ENCODE measurements around the gene BAZ2B. TPM values are rescaled to one million over a fixed set of nuclear protein-coding genes. Genes with fewer than 3 reads are reported as not detected.

The BAZ2B gene
- total RNA-seq, 2 donors from 2014 or later, result 53.1 to 64.1 TPM

DNA sequence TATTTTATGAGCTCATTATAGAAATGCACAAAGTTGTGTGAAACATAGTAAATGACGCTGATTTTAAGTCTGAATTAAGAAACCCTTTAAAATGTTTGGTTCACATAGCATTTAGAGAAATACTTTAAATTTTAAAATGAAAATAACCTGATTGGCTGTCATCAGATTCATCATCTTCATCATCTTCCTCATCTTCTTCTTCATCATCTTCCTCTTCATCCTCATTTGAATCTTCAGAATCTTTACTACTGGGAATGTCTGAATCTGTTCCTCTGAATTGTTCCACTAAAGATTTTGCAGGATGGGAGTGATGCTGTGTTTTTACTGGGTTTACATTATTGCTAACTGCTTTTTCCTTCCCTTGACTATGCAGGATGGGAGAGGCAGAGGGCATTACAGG lies 183.7 kb downstream of the BAZ2B start:
- Mint-ChIP-seq H3K4me1 (no peaks in the 10 kb centered on the region), H3K4me3 (no peak overlapping the region), H3K9me3 (no peaks in the 10 kb centered on the region), H3K27me3 (ENCODE audit: insufficient read depth) (no peaks in the 10 kb centered on the region), H3K27ac (no peak overlapping the region), H3K36me3 (ENCODE audit: low read depth) (peaks cover 58% of the 10 kb centered on the region)
- H3K9ac ChIP-seq (ENCODE audit: extremely low read depth, low read length, poor library complexity, severe bottlenecking), result no peak overlapping the region
- H3K27me3 ChIP-seq (ENCODE audit: control insufficient read depth, insufficient read depth, low read length, poor library complexity, severe bottlenecking), result no peaks in the 10 kb centered on the region
- no peak for DNase-seq
- WGBS, 2 experiments (ENCODE audit: insufficient coverage in 1 of 2, insufficient read length in 1 of 2), result 100% methylated on average over 1 of the region's 1 CpG; no CpG with 5 or more reads in 1 of the 2 experiments
- no peak overlapping the region for H3K27ac ChIP-seq (ENCODE audit: low read depth, low read length)
- peaks cover 5% of the 10 kb centered on the region for H3K9me3 ChIP-seq (ENCODE audit: control insufficient read depth, low read length)
- no peak overlapping the region for H3K4me3 ChIP-seq (ENCODE audit: low read length)
- TF ChIP-seq, protein P1, sequence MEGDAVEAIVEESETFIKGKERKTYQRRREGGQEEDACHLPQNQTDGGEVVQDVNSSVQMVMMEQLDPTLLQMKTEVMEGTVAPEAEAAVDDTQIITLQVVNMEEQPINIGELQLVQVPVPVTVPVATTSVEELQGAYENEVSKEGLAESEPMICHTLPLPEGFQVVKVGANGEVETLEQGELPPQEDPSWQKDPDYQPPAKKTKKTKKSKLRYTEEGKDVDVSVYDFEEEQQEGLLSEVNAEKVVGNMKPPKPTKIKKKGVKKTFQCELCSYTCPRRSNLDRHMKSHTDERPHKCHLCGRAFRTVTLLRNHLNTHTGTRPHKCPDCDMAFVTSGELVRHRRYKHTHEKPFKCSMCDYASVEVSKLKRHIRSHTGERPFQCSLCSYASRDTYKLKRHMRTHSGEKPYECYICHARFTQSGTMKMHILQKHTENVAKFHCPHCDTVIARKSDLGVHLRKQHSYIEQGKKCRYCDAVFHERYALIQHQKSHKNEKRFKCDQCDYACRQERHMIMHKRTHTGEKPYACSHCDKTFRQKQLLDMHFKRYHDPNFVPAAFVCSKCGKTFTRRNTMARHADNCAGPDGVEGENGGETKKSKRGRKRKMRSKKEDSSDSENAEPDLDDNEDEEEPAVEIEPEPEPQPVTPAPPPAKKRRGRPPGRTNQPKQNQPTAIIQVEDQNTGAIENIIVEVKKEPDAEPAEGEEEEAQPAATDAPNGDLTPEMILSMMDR (conservative IDR thresholded peaks at IDR 0.05), result no peak
- H3K4me1 ChIP-seq (ENCODE audit: control insufficient read depth, insufficient read depth, low read length), result no peaks in the 10 kb centered on the region
- peaks cover 71% of the 10 kb centered on the region for H3K36me3 ChIP-seq (ENCODE audit: control insufficient read depth, insufficient read depth, low read length)

DNA sequence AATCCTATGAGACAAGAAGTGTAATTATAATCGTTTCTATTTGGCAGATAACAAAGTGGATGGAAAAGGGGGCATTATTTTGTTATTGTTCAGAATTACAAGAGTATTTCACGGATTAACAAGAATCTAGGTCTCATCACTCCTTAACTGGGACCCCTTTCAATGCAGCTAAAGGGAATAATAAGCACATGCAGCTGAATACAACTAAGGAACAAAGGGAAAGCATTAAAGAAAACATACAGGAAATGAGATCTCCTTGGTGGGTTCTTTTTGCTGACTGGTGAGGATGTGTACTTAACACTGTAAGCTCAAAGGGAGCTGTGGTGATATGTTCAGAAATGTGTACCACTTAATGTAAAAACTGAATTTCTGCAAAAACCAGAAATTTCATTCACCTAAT lies 189.3 kb downstream of the BAZ2B start:
- H3K4me3 Mint-ChIP-seq, result no peak overlapping the region
- Histone ChIP-seq H3K4me3 (ENCODE audit: low read length) (no peak overlapping the region), H3K27me3 (ENCODE audit: control insufficient read depth, insufficient read depth, low read length, poor library complexity, severe bottlenecking) (no peaks in the 10 kb centered on the region), H3K9ac (ENCODE audit: extremely low read depth, low read length, poor library complexity, severe bottlenecking) (no peak overlapping the region), H3K27ac (ENCODE audit: low read depth, low read length) (no peak overlapping the region), H3K36me3 (ENCODE audit: control insufficient read depth, insufficient read depth, low read length) (peaks cover 78% of the 10 kb centered on the region), H3K9me3 (ENCODE audit: control insufficient read depth, low read length) (peaks cover 14% of the 10 kb centered on the region), H3K4me1 (ENCODE audit: control insufficient read depth, insufficient read depth, low read length) (no peaks in the 10 kb centered on the region)
- DNase-seq, result no peak
- H3K36me3 Mint-ChIP-seq (ENCODE audit: low read depth), result peaks cover 64% of the 10 kb centered on the region
- 96 to 100% methylated on average over 1 to 2 of the region's 2 CpGs for WGBS, 2 experiments (ENCODE audit: insufficient coverage in 1 of 2, insufficient read length in 1 of 2)
- no peaks in the 10 kb centered on the region for H3K4me1 Mint-ChIP-seq
- H3K9me3 Mint-ChIP-seq, result peaks cover 14% of the 10 kb centered on the region
- H3K27ac Mint-ChIP-seq, result no peak overlapping the region
- no peaks in the 10 kb centered on the region for H3K27me3 Mint-ChIP-seq (ENCODE audit: insufficient read depth)
- TF ChIP-seq, protein P1 (conservative IDR thresholded peaks at IDR 0.05), result no peak

DNA sequence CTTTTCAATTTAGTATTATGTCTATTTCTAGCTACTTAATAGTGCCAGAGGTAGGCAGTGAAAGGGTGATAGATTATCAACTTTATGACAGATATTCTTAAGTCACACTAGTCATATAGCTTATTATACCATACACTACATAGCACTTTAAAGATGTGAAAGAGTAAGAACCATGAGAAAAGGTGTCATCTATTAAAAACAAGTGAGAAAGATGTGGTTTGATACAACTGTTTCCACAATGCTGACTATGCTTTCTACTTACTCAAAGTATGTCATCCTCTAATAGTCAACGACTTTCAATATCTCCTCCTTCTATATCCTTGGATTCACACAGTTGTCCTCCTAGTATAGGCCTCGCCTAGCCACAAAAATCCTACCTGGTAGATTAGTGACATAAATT lies 196.9 kb downstream of the BAZ2B start:
- H3K9me3 Mint-ChIP-seq, result peaks cover 14% of the 10 kb centered on the region
- peaks cover 39% of the 10 kb centered on the region for H3K36me3 Mint-ChIP-seq (ENCODE audit: low read depth)
- H3K4me1 ChIP-seq (ENCODE audit: control insufficient read depth, insufficient read depth, low read length), result no peaks in the 10 kb centered on the region
- H3K9ac ChIP-seq (ENCODE audit: extremely low read depth, low read length, poor library complexity, severe bottlenecking), result no peak overlapping the region
- H3K4me3 ChIP-seq (ENCODE audit: low read length), result no peak overlapping the region
- no peaks in the 10 kb centered on the region for H3K27me3 ChIP-seq (ENCODE audit: control insufficient read depth, insufficient read depth, low read length, poor library complexity, severe bottlenecking)
- H3K4me3 Mint-ChIP-seq, result no peak overlapping the region
- H3K27me3 Mint-ChIP-seq (ENCODE audit: insufficient read depth), result no peaks in the 10 kb centered on the region
- peaks cover 15% of the 10 kb centered on the region for H3K9me3 ChIP-seq (ENCODE audit: control insufficient read depth, low read length)
- WGBS, 2 experiments (ENCODE audit: insufficient coverage in 1 of 2, insufficient read length in 1 of 2), result 81 to 93% methylated on average over 2 of the region's 2 CpGs
- no peak overlapping the region for H3K27ac Mint-ChIP-seq
- H3K27ac ChIP-seq (ENCODE audit: low read depth, low read length), result no peak overlapping the region
- H3K4me1 Mint-ChIP-seq, result no peaks in the 10 kb centered on the region
- TF ChIP-seq, protein P1 (conservative IDR thresholded peaks at IDR 0.05), result no peak
- H3K36me3 ChIP-seq (ENCODE audit: control insufficient read depth, insufficient read depth, low read length), result peaks cover 35% of the 10 kb centered on the region
- no peak for DNase-seq
